T-helper 1 cell (primary cell): ENCODE measurements around the gene ARHGAP10.
"Not testable (repeated sequence)": the region's sequence is repeated elsewhere in the genome, so short reads cannot be mapped to it uniquely, and the experiment has no call there.

ENCODE experiments used
- DNase-seq, 5 donors: peaks; one replicate each; pipeline ENCODE4 v3.0.0-alpha.2; 2012 to 2020

Gene ARHGAP10

DNA sequence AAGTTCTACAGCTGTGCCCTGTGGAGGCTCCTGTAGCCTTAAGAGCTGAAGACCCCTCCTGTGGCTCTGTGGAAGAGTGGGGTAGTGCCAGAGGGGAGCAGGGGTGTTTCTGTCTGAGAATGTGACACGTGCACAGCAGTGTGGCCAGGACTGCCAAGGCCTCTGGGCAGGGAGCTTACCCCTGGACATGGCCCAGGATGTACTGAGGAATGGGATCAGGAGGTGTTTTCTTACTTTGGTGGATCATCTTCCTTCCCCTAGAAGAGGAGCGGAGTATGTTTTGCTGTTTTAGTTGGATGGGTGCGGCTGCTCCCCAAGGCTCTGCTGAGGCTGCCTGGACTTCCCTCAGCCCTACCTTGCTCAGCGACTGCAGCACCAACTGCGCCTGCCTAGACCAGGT is 342.6 kb downstream of the ARHGAP10 start:
- no peak for DNase-seq

DNA sequence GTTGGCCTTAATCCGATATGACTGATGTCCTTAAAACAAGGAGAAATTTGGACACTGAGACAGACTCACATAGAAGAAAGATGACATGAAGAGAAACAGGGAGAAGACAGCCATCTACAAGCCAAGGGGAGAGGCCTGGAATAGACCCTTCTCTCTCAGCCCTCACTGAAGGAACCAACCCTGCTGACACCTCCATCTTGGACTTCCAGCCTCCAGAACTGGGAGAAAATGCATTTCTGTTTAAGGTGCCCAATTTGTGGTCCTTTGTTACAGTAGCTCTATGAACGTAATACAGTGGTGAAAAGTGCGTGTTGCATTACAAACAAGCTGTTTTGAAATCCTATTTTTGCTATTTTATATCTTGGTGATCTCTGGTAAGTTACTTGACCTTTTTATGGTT is 343.6 kb downstream of the ARHGAP10 start:
- no peak for DNase-seq

DNA sequence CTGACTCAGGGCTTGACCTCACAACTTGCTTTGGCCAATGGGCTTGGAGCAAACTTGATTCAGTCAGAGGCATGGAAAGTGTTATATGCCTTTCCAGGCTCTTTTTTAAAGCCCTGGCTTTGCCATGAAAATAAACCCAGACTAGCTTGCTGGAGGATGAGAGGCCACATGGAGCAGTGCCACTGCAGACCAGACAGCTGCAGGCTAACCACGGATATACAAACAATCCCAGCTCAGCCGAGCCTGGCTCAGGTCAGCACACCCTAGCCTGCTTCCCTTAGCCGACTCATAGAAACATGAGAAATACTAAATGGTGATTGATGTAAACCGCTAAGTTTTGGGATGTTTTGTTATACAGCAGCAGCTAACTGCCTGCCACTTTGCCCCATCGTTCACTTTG is 345.1 kb downstream of the ARHGAP10 start:
- DNase-seq: no peak

DNA sequence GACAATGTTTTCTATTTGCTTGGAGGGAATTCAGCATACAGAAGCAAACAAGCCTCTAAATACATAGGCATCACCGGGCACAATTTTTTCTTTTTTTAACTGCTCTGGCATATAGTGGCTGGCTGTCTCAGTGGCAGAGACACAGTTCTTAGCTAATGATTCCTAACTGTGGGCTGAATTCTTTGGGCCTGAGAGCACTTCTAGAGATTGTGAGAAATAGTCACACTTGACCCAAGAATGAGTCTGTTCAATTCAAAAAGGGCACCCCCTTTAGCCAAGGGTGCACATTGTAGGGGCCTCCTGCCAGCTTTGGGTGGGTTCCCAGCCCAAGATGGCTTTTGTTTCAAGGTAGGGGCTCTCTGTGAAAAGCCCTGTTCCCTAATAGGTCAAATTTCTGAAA is 345.7 kb downstream of the ARHGAP10 start:
- no peak for DNase-seq

DNA sequence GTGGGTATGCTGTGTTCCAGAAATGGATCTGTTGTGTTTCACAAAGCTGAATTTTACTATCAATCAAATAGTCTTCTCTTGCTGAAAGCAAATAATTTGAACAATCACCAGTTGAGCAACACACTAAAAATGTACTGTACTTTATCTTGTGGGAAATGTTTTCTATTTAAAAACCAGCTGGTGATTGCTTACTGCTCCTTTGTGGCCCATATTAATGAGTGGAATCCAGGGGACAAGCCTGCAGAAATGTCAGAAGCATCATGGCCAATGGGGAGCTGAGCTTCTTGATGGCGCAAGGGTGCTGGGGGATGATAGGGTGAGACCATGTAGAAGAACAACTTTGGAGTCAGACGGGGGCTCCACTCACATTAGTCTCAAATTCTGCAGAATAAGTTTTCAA is 346.2 kb downstream of the ARHGAP10 start:
- no peak for DNase-seq

DNA sequence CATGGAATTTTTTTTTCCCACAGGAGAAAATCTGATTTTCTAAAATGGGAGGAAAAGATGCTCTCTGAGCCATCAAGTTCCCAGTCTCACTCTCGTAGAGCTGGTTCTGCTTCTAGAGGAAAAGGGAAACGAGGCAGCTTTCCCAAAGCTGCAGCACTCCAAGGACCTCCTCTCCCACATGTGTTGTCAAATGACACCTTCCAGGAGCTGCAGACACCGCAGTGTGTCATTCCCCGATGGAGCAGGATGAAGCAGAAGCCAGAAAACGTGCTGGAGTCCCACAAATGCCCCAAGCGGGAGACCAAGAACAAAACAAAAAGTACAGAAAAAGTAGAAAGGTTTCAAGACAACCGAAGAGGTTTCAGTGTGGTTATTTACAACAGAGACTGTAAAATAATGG is 348.1 kb downstream of the ARHGAP10 start:
- DNase-seq: no peak

DNA sequence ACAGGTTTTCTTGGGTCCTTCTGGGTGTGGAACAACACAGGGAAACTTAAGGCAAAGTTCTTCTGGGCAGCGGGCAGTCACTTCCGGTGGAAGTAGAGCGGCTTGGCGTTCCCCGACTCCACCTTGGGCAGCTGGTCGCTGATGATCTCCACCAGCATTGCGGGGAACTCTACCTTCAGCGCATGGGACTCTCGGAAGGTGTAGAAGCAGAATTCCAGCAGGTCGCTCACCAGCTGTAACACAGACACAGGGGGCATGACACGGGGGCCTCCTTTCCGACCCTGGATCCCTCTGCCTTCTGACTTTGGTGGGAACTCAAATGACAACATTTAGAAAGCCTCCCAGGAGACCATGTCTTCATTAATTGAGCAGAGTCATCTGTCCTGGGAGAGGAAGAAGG is 349.4 kb downstream of the ARHGAP10 start:
- no peak for DNase-seq

DNA sequence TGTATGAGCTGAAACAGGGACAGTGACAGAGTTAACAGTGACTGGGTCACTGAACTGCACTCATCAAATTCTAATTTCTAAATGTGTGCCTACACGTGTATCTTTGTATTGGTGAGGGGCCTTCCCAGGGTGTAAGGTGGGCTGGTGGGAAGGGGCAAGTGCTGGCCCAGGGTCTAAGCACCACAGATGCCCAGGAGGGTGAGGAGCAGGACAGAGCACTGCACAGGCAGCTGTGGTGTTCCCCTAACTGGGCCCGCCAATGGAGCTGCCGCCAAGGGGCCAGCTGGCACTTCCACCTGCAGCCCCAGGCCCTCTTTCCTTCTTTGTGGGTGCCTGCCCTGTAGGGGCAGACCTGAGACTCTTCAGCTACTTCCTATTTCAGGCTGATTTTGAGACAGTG is 349.9 kb downstream of the ARHGAP10 start:
- DNase-seq: no peak

DNA sequence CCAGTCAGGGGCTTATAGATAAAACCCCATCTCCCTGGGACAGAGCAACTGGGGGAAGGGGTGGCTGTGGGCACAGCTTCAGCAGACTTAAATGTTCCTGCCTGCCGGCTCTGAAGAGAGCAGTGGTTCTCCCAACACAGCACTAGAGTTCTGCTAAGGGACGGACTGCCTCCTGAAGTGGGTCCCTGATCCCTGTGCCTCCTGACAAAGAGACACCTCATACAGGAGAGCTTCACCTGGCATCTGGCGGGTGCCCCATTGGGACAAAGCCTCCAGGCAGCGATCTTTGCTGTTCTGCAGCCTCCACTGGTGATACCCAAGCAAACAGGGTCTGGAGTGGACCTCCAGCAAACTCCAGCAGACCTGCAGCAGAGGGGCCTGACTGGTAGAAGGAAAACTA is 351.2 kb downstream of the ARHGAP10 start:
- not testable (repeated sequence) for DNase-seq

DNA sequence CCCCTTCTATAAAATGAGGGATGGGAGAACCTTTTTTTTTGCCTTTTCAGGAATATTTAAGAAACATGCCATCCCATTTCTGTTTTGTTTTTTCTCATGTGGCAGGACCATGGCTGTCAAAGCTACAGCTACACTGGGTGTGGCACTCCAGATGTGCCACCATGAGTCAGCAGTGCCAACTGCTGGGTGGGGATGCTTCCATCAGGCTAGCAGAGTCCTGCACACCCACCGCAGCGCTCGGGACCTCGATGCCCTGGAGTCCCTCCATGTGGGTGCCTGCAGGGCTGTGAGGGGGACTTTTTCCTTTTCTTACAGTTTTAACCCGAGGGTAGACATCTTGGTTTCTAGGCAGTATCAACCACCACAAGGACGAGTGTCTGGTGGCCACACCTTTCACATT is 357.7 kb downstream of the ARHGAP10 start:
- no peak for DNase-seq

DNA sequence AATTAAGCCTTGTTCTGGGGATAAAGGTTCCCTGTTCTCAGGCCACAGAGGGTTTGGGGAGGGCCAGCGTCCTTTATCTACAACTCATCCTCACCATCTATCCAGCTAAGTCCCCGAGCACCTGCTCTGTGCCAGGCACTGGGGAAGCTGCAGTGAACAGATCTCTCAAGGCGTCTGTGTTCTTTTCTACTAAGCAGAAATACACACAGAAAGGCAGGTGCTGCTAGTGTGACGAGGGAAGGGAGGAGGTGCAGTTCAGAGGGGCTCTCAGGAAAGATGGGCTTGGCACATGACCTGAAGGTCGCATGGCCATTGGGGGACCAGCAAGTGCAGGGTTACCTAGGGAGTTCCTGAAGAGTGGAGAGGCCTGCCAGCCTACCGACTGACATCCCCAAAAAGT is 358.1 kb downstream of the ARHGAP10 start:
- no peak for DNase-seq

DNA sequence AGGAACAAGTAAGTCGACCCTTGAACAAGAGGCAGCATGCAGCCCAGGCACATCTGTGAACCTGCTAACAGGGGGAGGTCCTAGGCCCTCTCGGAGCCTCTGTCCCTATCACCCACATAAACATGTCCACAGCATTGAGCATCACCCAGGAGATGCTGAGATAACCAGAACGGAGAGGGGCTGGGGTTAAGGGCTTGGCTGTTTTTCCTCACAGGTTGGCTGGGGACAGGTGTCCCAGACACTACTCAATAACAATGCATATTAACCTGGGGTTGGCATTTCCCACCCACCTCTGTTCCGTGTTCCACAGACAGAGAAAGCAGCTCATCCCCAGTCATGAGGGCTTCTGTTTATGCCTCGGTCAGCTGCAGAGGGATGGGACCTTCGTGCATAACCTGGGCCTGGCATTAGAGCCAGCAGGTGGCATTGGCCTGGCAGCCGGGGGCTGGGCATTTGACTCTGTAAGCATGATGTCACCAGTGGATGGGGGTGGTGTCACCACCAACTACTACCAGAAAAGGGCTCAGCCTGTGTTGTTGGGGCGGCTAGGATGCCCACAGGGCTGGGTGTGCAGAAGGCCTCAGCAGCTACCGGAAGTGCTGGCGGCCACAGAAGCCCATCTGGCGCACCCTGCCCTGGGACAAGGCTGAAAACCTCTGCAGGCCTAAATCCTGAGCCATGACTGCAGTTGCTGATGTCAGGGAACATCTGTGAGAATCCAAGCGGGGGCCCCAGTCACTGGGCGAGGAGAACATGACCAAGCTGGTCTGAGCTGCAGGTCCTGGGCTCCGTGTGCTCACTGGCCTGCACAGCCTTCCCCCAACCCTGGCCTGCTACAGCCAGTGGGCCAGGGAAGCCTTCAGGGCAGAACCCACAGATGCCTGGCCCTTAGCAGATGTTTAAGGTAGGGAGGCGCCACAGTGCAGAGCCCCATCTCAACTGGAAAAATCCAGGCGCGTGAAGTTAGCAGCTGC is 358.9 kb downstream of the ARHGAP10 start:
- no peak for DNase-seq

DNA sequence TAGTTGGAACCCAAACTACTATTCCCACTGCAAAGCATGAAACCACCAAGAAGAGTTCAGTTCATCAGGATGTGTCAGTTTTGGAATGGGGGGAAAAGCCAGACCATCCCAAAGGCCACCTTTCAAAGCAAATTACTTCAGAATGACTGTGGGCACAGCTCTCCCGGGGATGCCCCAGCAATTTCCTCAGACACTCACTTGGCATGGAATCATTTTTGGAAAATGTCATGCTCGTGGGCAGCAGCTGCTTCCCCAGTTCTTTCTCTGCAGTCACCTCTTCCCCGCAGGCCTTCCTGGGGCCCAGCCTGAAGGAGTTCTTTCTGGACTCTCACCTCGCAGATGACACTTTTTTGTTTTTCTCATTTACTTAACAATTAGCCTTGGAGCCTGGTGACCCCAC is 360.0 kb downstream of the ARHGAP10 start:
- DNase-seq: no peak

DNA sequence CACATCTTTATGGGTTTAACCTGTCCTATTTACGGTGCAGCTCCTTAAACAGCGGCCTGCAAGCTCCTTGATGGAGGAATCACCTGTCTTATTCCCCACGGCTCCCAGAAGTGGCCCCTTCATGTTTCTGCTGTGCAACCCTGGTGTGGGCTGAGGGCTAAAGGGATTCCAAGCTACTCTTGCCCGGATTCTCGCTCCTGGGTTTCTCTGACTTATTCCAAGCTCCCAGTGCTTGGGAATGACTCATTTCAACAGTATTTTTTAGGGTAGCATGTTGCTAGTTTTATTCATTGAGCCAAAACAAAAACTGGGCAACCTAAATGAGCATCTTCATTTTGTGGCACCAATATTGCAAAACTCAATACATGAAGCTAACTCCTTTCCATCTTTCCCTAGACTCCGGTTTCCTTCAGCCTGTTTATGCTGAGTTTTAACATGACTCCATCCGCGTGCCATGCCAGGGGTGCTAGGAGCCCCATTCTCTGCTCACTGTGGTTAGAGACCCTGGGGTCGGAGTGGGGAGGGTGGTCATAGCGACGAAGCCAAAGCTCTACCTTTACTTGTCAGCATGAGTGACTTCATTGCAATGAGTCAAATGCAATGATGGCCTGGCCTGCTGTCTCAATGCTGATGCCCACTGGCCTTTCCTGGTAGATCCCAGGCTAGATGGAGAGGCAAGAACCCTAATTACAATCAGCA is 360.6 kb downstream of the ARHGAP10 start:
- DNase-seq: no peak

DNA sequence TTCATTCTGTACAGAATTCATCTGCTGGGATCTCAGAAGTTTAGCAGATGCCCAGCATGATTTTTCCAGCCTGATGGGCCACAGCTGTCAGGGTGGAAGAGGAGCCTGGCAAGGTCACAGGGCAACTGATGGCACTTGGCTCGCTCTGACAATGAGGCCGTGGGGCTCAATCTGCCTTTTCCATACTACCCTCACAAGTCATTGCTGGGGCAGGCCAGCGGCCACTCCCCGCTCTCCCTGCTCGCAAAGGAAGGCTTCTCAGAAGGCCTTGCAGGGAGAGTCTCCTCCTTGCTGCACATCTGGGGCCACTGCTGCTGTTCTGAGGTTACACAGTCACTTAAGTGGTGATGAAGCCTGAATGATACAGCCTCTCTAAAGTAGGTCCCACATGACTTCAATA is 361.2 kb downstream of the ARHGAP10 start:
- no peak for DNase-seq

DNA sequence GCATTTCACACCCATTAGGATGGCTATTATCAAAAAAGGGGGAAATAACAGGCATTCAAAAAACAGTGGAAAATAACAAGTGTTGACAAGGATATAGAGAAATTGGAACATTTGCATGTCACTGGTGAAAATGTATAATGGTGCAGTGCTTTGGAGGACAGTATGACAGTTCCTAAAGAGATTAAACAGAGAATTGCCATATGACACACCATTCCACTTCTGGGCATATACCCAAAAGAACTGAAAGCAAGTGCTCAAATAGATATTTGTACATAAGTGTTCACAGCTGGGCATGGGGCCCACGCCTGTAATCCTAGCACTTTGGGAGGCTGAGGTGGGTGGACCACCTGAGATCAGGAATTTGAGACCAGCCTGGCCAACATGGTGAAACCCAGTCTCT is 362.3 kb downstream of the ARHGAP10 start:
- DNase-seq: no peak

DNA sequence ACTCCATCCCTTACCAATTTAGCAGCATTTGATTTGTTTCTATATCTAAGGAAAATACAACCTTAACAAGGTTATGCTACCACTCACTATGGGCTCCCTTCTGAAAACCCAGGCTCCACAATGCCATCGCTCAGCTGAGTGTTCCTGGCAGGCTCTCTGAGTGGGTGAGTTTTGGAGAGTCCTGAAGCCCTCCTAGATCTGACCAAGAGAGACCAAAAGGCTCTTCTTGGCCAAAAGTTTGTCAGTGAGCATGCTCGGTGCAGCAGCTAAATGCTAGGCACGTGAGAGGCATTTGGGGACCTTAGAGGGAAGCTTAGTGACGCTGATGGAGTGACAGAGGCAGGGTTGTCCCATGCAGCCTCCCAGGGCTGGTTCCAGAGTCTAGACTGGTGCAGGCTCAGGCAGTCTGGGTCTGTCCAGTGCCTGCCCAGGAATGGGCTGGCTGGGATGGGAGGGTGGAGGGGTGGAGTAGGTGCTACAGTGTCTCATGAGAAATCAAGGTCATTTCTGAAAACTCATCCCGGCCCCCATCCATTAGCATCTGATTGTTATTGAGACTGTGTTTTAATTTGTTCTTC is 363.5 kb downstream of the ARHGAP10 start:
- no peak for DNase-seq

DNA sequence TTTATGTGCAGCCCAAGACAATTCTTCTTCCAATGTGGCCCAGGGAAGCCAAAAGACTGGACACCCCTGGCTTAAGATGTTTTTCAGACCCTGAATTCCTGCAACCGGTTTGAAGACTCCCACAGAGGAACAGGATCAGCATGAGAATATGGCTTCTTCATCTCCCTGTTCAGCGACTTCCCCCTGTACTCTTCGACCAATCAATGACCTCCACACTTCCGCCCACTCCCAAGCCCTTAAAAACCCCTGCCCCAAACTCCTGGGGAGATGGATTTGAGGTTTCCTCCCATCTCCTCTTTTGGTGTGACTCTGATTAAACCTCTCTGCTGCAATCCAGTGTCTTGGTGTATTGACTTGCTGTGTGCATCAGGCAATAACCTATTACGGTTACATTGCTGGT is 365.9 kb downstream of the ARHGAP10 start:
- no peak for DNase-seq

DNA sequence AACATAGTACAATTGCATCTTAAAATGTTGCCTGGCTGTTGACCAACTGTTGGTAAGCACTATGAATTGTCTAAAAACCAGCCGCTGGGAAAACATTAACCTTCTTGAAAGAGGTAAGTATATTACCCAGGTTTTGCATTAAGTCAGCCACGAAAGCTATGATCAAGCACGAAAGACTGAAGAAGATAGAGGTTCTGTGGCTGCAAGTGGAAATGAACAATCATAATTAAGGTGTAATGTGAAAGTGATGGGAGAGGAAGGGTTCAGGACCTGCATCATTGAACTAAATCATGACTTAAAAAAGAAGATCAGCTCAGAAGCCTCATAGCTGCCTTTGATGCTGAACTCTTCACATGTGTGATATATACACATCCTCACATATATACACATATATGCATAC is 369.3 kb downstream of the ARHGAP10 start:
- no peak for DNase-seq

DNA sequence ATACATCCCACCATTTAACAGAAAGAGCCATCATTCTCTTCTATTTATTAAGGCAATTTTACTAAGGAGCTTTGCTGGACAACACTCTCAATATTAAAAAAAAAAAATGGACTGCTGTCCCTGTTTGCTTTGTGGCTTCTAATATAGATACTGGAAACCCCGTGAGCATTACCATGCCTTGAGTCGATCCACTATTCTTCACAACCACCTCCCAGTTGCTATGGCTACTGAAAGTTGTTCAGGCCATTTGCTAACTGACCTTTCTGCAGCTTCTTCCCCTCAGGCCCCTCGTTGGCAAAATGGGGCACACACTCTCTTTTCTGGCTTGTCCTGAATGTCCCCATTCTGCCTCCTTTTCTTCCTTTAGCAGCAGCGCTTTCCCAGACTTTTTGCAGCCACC is 369.9 kb downstream of the ARHGAP10 start:
- no peak for DNase-seq

DNA sequence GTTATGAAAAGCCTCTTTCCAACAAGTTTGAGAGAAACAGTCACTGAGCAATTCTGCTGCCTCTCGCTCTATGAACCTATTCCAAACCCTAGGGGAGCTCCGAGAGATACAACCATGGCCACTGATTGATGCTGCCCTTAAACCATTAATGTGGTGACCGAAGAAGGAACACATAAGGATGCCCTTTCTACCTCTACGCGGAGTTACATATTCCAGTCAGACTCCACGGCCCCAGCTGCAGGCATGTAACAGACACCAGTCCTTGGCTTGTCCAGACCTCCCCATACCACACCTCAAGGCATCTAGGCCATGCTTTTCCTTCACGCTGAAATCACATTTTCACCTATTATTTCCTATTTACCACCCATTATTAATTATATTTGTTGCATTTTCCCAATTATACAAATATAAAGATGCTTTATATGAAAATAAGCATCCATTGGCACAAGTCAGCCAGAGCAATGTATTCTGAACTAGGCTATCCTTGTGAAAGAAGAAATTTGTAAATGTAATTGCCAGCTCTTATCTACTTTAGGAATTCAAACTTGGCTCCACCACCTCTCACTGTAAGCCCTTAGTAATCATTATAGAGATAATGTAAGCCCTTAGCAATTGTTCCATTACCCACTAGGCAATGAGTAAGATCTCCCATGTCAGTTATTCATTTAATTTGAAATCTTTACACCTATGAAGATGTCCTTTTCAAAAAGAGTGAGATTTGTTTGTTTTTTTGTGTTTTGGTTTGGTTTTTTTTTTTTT is 371.9 kb downstream of the ARHGAP10 start:
- no peak for DNase-seq

DNA sequence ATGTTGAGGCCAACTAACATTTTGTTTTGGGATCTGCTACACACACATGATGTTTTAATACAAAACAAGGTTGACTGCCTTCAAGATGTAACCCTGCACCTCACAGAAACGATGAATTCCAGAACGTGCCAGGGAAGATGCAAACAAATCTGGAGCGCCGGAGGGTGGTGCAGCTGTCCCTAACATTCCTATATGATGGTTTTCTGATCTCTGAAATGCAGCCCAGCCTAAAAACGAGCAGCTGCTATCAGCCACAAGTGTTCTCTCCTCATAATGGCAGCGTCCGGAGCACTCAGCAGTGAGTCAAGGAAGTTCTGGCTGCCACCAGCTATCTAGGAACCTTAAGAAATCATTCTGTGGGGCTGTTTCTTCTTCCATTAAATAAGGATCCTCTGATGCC is 376.9 kb downstream of the ARHGAP10 start:
- no peak for DNase-seq

DNA sequence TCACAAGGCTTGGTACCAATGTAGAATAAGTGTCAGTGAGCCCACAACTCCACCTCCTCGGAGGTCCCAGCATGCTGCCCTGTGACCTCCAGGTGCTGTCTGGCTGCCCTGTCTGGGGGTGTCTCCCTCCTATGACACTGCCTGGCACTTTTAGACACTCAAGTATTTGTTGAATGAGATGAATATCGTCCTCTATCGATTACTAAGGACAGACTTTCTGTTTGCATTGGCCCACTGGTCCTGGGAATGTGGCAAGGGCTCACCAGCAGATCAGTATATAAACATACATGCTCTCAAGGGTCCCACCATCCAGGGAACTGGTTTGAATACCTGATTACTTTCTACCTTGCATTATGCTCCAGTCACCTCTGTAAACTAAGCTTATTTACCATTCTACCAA is 377.3 kb downstream of the ARHGAP10 start:
- no peak for DNase-seq
